Ammon's horn (tissue), 1 donor: ENCODE measurements around the gene TPP1.

Source experiments
- DNase-seq: peaks from one replicate; pipeline ENCODE4 v3.0.0-alpha.2; 2016; ENCODE audit warnings: low spot score

Gene TPP1

GRCh38 chr11:6646918-6647679 is 27.9 kb upstream of the TPP1 start:
- no peak for DNase-seq

GRCh38 chr11:6646576-6646917 is 27.3 kb upstream of the TPP1 start:
- DNase-seq: no peak

- no peak for DNase-seq
These were observed 26.8 kb upstream of the TPP1 start for GRCh38 chr11:6646071-6646470.

GRCh38 chr11:6642957-6643356 is 23.7 kb upstream of the TPP1 start:
- no peak for DNase-seq

GRCh38 chr11:6640985-6641701 is 21.9 kb upstream of the TPP1 start:
- peak; percentile 72 for DNase-seq

- no peak for DNase-seq
These were observed 21.1 kb upstream of the TPP1 start for GRCh38 chr11:6640036-6640984.

GRCh38 chr11:6638429-6638828 is 19.2 kb upstream of the TPP1 start:
- no peak for DNase-seq

GRCh38 chr11:6637871-6638270 is 18.6 kb upstream of the TPP1 start:
- DNase-seq: peak; percentile 30

GRCh38 chr11:6636480-6636879 is 17.3 kb upstream of the TPP1 start:
- no peak for DNase-seq

- peak; percentile 83 for DNase-seq
These were observed 16.1 kb upstream of the TPP1 start for GRCh38 chr11:6635082-6635932.

GRCh38 chr11:6634534-6634933 is 15.3 kb upstream of the TPP1 start:
- DNase-seq: no peak

GRCh38 chr11:6633422-6634408 is 14.5 kb upstream of the TPP1 start:
- no peak for DNase-seq

- no peak for DNase-seq
These were observed 13.2 kb upstream of the TPP1 start for GRCh38 chr11:6632116-6633073.

GRCh38 chr11:6631361-6631890 is 12.2 kb upstream of the TPP1 start:
- DNase-seq: no peak

GRCh38 chr11:6630632-6631291 is 11.5 kb upstream of the TPP1 start:
- no peak for DNase-seq

- DNase-seq: no peak
These were observed 10.8 kb upstream of the TPP1 start for GRCh38 chr11:6629892-6630631.

GRCh38 chr11:6629573-6629891 is 10.3 kb upstream of the TPP1 start:
- DNase-seq: no peak

GRCh38 chr11:6628526-6628925 is 9.3 kb upstream of the TPP1 start:
- DNase-seq: no peak
